ENCODE measurements around the gene UBE2J2.

The UBE2J2 gene

DNA sequence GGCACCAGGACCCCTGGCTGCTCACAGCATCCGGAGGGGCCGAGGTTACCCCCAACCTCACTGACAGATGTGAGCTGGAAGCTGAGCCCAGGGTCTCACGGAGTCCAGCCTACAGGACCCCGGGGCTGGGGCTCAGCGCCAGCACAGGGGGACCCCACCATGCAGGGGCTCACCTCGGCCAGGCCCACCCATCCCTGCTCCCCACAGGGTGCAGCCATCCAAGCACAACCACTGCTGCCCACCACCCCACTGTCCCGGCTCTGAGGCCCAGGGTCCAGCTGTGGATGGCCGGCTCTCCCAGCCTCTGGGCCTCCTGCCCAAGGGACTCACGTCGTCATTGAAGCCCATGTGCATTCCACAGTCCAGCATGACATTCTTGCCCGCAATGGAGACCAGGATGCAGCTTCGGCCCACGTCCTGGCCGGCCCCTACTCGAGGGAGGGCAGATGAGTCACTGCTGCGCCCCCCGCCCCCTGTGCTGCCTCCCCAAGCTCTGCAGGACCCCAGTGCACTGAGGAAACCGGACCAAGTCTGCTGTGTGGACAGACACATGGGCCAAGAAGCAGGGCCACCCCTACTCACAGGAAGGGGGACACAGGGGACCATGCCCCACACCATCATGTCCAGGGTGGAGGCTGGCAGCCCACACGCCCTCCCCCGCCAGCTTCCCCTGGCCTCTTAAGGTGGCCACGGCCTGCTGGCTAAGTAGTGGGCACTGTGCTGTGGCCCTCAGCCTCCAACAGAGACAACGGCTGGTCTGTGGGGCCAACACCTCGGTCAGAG is 47.2 kb upstream of the UBE2J2 start:
- peaks cover 67% of the 10 kb centered on the region for H3K79me2 ChIP-seq (ENCODE audit: low read length)
- H3K27ac ChIP-seq (ENCODE audit: low read length), result no peak overlapping the region
- H3K36me3 ChIP-seq (replicated peaks; ENCODE audit: low read depth, low read length), result peaks cover 12% of the 10 kb centered on the region
- no peaks in the 10 kb centered on the region for H3K27me3 ChIP-seq (ENCODE audit: low read depth, low read length)
- no peak overlapping the region for H3K9ac ChIP-seq (ENCODE audit: low read length)
- no peak overlapping the region for H3K4me2 ChIP-seq (ENCODE audit: low read length)
- H3K4me1 ChIP-seq (ENCODE audit: low read length), result peaks cover 13% of the 10 kb centered on the region
- no peaks in the 10 kb centered on the region for H3K9me3 ChIP-seq (ENCODE audit: insufficient read depth, low read length)
- no peak for TF ChIP-seq EZH2phosphoT487 (IDR thresholded peaks at IDR 0.05; ENCODE audit: low read depth)
- TF ChIP-seq, protein P1, sequence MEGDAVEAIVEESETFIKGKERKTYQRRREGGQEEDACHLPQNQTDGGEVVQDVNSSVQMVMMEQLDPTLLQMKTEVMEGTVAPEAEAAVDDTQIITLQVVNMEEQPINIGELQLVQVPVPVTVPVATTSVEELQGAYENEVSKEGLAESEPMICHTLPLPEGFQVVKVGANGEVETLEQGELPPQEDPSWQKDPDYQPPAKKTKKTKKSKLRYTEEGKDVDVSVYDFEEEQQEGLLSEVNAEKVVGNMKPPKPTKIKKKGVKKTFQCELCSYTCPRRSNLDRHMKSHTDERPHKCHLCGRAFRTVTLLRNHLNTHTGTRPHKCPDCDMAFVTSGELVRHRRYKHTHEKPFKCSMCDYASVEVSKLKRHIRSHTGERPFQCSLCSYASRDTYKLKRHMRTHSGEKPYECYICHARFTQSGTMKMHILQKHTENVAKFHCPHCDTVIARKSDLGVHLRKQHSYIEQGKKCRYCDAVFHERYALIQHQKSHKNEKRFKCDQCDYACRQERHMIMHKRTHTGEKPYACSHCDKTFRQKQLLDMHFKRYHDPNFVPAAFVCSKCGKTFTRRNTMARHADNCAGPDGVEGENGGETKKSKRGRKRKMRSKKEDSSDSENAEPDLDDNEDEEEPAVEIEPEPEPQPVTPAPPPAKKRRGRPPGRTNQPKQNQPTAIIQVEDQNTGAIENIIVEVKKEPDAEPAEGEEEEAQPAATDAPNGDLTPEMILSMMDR (IDR thresholded peaks at IDR 0.05; ENCODE audit: low read depth, low read length), result no peak
- H2AFZ ChIP-seq (ENCODE audit: low read depth, low read length), result no peak overlapping the region
- H4K20me1 ChIP-seq (ENCODE audit: insufficient read depth, low read length), result peaks cover 27% of the 10 kb centered on the region
- H3K4me3 ChIP-seq (ENCODE audit: low read length), result no peak overlapping the region

GRCh38 chr1:1319646-1319941 is 45.9 kb upstream of the UBE2J2 start:
- Histone ChIP-seq H2AFZ (ENCODE audit: low read depth, low read length) (no peak overlapping the region), H3K79me2 (ENCODE audit: low read length) (peaks cover 56% of the 10 kb centered on the region), H3K4me2 (ENCODE audit: low read length) (no peak overlapping the region), H3K4me1 (ENCODE audit: low read length) (peaks cover 7% of the 10 kb centered on the region), H3K4me3 (ENCODE audit: low read length) (no peak overlapping the region), H3K27me3 (ENCODE audit: low read depth, low read length) (no peaks in the 10 kb centered on the region), H3K36me3 (replicated peaks; ENCODE audit: low read depth, low read length) (peaks cover 15% of the 10 kb centered on the region), H3K27ac (ENCODE audit: low read length) (no peak overlapping the region), H3K9me3 (ENCODE audit: insufficient read depth, low read length) (no peaks in the 10 kb centered on the region), H3K9ac (ENCODE audit: low read length) (no peak overlapping the region), H4K20me1 (ENCODE audit: insufficient read depth, low read length) (peaks cover 27% of the 10 kb centered on the region)
- TF ChIP-seq, protein P1 (IDR thresholded peaks at IDR 0.05; ENCODE audit: low read depth, low read length), result no peak
- TF ChIP-seq EZH2phosphoT487 (IDR thresholded peaks at IDR 0.05; ENCODE audit: low read depth), result no peak

- peaks cover 51% of the 10 kb centered on the region for H3K79me2 ChIP-seq (ENCODE audit: low read length)
Measured at GRCh38 chr1:1318777-1319645, 45.4 kb upstream of the UBE2J2 start.

More at GRCh38 chr1:1318777-1319645, 45.4 kb upstream of the UBE2J2 start:
- TF ChIP-seq EZH2phosphoT487 (IDR thresholded peaks at IDR 0.05; ENCODE audit: low read depth), result no peak
- TF ChIP-seq, protein P1 (IDR thresholded peaks at IDR 0.05; ENCODE audit: low read depth, low read length), result no peak
- no peak overlapping the region for H3K4me2 ChIP-seq (ENCODE audit: low read length)
- no peak overlapping the region for H3K9ac ChIP-seq (ENCODE audit: low read length)
- H3K36me3 ChIP-seq (replicated peaks; ENCODE audit: low read depth, low read length), result peaks cover 18% of the 10 kb centered on the region
- no peaks in the 10 kb centered on the region for H3K27me3 ChIP-seq (ENCODE audit: low read depth, low read length)
- H3K9me3 ChIP-seq (ENCODE audit: insufficient read depth, low read length), result no peaks in the 10 kb centered on the region
- no peak overlapping the region for H2AFZ ChIP-seq (ENCODE audit: low read depth, low read length)
- peaks cover 7% of the 10 kb centered on the region for H3K4me1 ChIP-seq (ENCODE audit: low read length)
- H3K27ac ChIP-seq (ENCODE audit: low read length), result no peak overlapping the region
- no peak overlapping the region for H3K4me3 ChIP-seq (ENCODE audit: low read length)
- peaks cover 27% of the 10 kb centered on the region for H4K20me1 ChIP-seq (ENCODE audit: insufficient read depth, low read length)

All from OCI-LY3 (cell line).